WI38 (cell line): ENCODE results near the gene RBM10.

Source experiments
- H3K4me3 ChIP-seq: 2 replicates; pipeline ENCODE4 v1.5.1; 2011; ENCODE audit warnings: low read depth, mild to moderate bottlenecking, control low read depth, low read length
- TF ChIP-seq, protein P1 (sequence below): IDR thresholded peaks from 2 replicates; pipeline ENCODE4 v1.5.1; 2012; ENCODE audit warnings: low read depth, mild to moderate bottlenecking, control low read depth, low read length

The RBM10 gene

DNA sequence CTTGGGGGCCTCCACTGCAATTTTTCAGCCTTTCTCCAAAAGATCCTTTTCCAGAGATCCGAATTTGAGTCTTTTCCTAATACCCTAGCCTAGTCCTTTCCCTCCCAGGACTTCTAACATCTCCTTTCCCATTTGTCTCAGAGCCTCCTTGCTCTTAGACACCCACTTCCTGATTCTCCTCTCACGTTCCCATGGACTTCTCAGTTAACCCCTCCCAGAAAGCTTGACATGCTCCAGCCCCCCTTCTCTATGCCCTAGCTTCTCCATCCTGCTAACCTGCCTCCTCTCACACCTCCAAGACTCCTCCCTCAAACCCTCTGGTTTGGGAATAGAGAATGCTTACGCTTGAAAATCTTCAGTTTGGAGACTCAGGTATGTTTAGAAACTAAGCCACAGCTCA, 51.1 kb downstream of the RBM10 start:
- TF ChIP-seq, protein P1, sequence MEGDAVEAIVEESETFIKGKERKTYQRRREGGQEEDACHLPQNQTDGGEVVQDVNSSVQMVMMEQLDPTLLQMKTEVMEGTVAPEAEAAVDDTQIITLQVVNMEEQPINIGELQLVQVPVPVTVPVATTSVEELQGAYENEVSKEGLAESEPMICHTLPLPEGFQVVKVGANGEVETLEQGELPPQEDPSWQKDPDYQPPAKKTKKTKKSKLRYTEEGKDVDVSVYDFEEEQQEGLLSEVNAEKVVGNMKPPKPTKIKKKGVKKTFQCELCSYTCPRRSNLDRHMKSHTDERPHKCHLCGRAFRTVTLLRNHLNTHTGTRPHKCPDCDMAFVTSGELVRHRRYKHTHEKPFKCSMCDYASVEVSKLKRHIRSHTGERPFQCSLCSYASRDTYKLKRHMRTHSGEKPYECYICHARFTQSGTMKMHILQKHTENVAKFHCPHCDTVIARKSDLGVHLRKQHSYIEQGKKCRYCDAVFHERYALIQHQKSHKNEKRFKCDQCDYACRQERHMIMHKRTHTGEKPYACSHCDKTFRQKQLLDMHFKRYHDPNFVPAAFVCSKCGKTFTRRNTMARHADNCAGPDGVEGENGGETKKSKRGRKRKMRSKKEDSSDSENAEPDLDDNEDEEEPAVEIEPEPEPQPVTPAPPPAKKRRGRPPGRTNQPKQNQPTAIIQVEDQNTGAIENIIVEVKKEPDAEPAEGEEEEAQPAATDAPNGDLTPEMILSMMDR, result no peak
- peak overlapping the region; percentile 90 for H3K4me3 ChIP-seq

DNA sequence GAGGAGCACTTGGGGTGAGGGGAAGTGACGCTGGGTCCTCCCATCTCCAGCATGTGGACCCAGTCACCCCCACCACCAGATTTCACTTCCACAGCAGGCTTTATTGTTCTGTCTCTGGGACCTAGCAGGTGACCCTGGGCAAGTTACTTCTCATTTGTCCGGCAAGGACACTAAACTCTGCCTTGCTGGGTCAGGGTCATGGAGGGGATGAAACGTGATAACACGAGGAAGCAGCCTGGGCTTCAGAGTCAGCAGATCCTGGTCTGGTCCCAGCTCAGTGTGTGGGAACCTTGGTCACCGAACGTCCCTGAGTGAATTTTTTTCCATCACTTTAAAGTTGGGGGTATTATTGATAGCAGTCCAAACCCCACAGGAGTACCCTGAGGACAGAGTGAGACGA, 52.5 kb downstream of the RBM10 start:
- no peak overlapping the region for H3K4me3 ChIP-seq
- TF ChIP-seq, protein P1, result no peak

DNA sequence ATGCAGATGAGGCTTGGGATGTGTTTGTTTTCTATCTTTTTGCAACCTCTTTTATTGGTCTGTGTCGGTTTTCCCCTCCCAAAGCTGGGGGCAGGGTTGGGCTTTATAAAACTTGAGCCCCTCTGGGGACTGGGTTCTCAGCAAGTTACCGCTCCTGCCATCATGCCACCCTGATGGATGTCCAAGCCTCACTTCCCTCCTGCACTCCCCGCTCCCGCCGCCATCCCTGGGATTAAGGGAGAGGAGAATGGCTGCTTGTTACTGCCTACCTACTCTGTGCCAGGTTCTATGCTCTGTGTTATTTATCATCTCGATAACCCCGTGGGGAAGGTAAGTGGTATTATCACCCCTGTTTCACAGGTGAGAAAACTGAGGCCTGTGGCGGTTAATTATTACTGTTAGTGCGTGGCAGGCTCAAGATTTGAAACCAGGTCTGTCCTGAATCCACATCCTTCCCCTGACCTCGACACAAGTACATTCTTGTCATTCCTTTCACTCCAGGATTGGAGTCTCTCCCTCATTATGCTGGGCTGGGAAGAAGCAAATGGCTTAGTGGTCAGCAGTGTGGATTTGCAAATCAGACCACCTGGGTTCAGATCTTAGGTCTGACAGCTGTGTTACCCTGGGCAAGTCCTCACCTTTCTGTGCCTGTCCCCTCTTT, 53.1 kb downstream of the RBM10 start:
- H3K4me3 ChIP-seq, result no peak overlapping the region
- TF ChIP-seq, protein P1, result no peak

DNA sequence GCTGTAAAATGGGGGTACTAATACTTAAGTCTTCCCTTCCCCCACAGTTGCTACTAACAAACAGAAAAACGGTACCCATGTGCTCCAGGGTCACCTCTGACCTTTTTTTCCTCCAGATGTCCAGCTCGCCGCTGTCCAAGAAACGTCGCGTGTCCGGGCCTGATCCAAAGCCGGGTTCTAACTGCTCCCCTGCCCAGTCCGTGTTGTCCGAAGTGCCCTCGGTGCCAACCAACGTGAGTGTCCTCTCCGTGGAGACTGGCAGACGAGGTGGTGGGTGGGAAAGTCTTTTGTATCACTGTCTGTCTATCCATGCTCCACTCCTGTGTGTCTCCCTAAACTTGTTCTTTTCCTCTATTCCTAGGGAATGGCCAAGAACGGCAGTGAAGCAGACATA, 53.7 kb downstream of the RBM10 start:
- TF ChIP-seq, protein P1, result no peak
- no peak overlapping the region for H3K4me3 ChIP-seq

DNA sequence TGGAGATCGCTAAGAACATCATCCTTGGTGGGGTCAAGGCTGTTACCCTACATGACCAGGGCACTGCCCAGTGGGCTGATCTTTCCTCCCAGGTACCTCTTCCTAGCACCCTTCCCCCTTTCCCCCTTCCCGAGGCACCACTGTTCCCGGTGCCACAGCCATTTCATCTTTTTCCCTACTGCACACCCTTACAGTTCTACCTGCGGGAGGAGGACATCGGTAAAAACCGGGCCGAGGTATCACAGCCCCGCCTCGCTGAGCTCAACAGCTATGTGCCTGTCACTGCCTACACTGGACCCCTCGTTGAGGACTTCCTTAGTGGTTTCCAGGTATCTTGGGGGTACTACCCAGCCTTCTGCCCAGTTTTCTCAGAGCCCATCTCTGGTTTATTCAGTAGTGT, 54.3 kb downstream of the RBM10 start:
- TF ChIP-seq, protein P1, result no peak

DNA sequence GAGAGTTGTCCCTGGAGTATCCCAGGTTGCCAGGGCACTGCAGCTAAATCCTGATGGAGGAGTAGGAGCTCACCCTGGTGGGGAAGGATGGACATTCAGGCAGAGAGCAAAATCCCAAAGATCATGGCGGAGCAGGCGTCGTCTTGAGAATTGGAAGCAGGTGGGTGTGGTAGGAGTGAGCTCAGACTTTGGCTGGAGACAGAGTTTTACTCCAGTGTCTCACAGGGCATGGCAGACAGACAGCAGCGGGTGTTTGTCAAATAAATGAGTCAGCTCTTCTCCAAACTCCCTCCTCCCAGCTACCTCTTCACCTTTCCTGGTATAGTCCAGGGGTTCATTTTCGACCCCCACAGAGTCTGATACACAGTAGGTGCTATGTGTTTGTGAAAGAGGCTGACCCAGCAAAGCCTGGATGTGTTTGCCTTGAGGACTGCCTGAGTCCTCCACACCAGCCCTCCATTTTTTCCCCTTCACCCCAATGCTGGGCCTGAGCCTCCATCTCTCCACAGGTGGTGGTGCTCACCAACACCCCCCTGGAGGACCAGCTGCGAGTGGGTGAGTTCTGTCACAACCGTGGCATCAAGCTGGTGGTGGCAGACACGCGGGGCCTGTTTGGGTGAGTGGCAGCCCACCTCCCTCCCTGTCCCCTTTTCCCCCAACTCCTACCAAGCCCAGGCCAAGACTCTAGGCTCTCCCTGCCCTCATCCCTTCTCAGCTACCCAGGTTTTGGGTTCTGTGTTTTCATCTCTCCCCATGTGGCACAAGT, 55.5 kb downstream of the RBM10 start:
- H3K4me3 ChIP-seq, result no peak overlapping the region
- TF ChIP-seq, protein P1, result no peak

More for the DNA sequence above, 54.3 kb downstream of the RBM10 start:
- no peak overlapping the region for H3K4me3 ChIP-seq

DNA sequence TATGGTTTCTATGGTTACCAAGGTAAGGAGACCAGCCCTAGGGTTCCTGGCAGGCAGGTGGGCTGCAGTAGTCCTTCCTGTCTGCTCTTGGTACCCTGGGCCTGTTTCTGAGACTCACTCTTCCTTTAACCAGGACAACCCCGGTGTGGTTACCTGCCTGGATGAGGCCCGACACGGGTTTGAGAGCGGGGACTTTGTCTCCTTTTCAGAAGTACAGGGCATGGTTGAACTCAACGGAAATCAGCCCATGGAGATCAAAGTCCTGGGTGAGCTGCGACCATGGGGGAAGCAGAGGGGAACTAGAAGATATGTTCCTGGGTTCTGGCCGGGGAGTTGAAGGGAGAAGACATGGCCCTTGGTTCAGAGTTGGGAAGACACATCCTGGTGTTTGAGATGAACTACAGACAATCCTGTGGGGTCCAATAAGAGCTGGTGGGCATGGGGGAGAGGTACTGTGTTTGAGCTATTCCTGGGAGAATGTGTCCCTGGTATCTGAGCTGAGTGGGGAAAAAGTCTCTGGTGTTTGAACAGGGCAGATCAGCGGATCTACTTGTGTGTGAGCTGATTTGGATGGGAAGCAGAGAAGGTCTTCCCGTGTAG, 56.4 kb downstream of the RBM10 start:
- no peak overlapping the region for H3K4me3 ChIP-seq
- TF ChIP-seq, protein P1, result no peak
